HG02759 (cell line): ENCODE data around the gene DMAC2L.
"Not testable (repeated sequence)": the region's sequence is repeated elsewhere in the genome, so short reads cannot be mapped to it uniquely, and the experiment has no call there.

Experiments used
- ATAC-seq: cut with Tn5 transposase; IDR thresholded peaks from one replicate; pipeline ENCODE4 v1.9.1; 2021; ENCODE audit warnings: mild to moderate bottlenecking, moderate library complexity; ENCODE audit not compliant: unreplicated experiment

Gene DMAC2L

GRCh38 chr14:50354527-50354926 lies 42.4 kb downstream of the DMAC2L start:
- ATAC-seq = no peak

DNA sequence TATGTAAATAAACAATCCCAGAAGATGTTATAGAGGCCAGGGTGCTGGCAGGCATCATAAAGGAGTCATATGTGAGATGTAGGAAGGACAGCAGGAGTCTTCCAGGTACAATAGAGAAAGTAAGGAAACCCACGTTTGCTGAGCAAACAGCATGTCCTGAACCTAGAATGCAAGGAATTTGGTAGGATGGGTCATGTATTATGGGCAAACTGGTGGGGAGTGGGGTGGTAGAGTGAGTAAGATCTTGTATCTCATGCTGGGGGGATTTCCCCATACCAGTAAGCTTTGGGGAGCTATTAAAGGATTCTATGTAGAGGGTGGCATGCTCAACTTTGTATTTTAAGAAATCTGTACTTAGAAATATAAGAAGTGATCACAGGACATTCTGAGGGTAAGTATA lies 43.6 kb downstream of the DMAC2L start:
- ATAC-seq = no peak

GRCh38 chr14:50356283-50356682 lies 44.2 kb downstream of the DMAC2L start:
- not testable (repeated sequence) for ATAC-seq

DNA sequence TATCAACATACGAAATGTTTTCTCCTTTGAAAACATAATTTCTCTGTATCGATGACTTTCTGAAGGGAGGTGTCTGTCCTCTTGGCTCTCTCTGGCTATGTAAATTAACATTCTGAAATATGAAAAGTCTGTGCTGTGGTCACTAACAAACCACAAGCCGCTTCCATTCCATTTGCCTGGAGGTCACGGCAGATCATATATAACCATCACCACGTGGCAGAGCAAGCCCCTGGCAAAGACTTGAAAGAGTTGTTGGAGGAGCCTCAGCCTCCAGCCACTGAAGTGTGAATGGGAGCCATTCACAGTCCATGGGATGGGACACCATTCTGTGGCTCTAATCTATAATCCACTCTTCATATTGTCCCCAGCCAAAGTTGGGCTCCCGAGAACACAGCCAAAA lies 45.0 kb downstream of the DMAC2L start:
- no peak for ATAC-seq

- ATAC-seq = no peak
Observed at GRCh38 chr14:50357753-50358395, 45.8 kb downstream of the DMAC2L start.

GRCh38 chr14:50359631-50360030 lies 47.5 kb downstream of the DMAC2L start:
- ATAC-seq = no peak

DNA sequence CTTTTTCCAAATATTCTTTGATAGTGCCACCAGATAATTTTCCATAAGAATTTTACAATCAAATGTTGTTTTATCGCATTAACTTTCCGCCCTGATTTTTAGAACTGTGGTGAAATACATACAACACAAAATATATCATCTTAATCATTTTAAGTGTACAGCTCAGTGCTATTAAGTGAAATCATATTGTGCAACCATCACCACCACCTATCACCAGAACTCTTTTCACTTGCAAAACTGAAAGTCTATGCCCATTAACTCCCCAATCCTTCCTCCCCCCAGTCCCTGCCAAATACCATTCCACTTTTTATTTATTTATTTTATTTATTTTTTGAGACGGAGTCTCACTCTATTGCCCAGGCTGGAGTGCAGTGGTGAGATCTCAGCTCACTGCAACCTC lies 48.0 kb downstream of the DMAC2L start:
- no peak for ATAC-seq

DNA sequence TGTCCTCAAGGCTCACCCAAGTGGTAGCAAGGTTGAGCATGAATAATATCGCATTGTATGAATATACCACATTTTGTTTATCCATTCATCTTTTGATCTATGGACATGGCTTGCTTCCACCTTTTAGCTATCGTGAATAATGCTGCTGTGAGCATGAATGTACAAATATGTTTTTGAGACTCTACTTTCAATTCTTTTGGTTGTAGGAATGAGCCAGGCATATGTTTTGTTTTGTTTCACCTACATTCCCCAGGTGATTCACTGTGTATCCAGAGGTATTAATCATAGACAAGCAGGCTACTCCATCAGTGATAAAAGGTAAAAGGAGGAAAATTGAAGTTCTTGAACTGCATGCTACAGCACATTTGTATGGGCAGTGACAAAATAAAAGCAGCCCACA lies 48.7 kb downstream of the DMAC2L start:
- ATAC-seq = no peak

DNA sequence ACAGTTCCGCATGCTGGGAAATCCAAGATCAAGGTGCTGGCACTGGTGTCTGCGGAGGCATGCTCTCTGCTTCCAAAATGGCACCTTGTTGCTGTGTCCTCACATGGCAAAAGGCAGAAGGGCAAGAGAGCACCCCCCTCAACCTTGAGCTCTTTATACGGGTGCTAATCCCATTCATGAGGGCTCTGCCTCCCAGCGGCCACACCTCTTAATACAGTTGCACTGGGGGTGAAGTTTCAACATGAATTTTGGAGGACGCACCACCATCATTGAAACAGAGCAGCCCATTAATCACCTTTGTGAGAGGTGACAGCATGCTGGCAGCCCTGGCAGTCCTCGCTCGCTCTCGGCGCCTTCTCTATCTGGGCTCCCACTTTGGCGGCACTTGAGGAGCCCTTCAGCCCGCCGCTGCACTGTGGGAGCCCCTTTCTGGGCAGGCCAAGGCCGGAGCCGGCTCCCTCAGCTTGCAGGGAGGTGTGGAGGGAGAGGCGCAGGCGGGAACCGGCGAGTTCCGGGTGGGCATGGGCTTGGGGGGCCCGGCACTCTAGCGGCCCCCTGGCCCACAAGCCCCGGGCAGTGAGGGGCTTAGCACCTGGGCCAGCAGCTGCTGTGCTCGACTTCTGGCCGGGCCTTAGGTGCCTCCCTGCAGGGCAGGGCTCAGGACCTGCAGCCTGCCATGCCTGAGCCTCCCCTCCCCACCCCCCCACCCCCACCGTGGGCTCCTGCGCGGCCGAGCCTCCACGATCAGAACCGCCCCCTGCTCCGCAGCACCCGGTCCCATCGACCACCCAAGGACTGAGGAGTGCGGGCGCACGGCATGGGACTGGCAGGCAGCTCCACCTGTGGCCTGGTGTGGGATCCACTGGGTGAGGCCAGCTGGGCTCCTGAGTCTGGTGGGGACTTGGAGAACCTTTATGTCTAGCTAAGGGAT lies 49.6 kb downstream of the DMAC2L start:
- not testable (repeated sequence) for ATAC-seq

DNA sequence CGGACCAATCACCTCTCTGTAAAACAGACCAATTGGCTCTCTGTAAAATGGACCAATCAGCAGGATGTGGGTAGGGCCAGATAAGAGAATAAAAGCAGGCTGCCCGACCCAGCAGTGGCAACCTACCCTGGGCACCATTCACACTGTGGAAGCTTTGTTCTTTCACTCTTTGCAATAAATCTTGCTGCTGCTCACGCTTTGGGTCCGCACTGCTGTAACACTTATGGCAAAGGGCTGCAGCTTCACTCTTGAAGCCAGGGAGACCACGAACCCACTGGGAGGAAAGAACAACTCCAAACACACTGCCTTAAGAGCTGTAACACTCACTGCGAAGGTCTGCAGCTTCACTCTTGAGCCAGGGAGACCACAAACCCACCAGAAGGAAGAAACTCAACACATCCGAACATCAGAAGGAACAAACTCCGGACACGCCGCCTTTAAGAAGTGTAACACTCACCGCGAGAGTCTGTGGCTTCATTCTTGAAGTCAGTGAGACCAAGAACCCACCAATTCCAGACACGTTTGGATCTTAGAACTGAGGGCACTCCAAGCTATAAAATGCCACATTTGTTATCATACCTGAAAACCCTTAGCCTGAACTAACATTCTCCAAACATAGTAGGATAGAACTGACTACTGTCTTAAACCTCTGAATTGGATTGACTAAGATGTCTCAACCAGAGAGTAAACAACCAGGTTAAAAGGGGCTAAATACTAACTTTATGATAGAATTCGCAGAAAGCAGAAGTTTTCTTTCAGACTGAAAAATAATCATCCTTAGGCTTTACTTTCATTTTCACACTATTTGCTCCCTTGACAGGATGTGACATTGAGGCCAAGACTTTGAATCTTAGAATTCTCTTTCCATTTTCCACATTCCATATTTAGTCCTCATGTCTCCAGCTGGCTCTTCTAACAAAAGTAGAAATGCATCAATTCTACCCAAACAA lies 50.9 kb downstream of the DMAC2L start:
- peak; percentile 17 for ATAC-seq

- ATAC-seq = peak; percentile 96
Observed at GRCh38 chr14:50363714-50364111, 51.6 kb downstream of the DMAC2L start.

DNA sequence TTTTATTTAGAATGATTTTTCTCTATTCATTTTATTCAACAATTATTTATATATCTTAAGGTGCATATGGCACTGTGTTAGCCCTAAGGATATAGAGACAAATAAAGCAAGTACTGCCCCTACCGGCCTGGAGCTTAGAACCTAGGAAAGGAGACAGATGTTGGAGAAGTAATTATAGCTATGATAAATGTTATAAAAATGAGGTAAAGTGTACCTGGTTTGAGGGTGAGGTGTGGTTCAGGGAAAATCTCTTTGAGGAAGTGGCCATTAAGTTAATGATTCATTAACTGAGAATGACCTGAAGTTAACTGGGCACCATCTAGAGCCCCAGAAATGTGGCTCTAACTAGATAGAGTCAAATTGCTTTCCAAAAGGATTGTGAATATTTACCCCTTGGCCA lies 52.7 kb downstream of the DMAC2L start:
- ATAC-seq = no peak

DNA sequence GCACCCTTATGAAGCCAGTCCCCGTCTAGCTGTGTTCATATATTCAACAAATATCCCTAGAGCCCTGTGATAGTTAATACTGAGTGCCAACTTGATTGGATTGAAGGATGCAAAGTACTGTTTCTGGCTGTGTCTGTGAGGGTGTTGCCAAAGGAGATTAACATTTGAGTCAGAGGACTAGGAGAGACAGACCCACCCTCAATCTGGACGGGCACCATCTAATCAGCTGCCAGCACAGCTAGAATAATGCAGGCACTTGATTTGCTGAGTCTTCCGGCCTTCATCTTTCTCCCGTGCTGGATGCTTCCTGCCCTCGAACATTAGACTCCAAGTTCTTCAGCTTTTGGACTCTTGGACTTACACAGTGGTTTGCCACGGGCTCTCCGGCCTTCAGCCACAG lies 53.4 kb downstream of the DMAC2L start:
- ATAC-seq = not testable (repeated sequence)

DNA sequence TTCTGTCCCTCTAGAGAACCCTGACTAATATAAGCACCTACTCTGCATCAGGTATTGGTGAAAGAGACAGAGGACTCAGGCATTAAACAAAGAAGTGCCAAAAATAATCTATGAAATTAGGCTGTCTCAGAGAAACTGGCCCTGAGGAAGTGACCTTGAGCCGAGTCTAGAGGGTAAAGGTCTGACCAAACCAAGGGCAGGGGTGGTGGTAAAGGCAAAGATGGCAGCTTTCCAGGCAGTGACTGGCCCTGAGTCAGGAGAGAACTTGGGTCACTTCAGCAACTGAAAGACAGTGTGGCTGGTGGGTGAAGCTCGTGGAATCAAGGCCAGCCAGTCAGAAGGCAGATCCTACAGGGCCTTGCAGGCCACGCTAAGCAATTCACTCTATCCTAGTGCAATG lies 54.0 kb downstream of the DMAC2L start:
- ATAC-seq = no peak

DNA sequence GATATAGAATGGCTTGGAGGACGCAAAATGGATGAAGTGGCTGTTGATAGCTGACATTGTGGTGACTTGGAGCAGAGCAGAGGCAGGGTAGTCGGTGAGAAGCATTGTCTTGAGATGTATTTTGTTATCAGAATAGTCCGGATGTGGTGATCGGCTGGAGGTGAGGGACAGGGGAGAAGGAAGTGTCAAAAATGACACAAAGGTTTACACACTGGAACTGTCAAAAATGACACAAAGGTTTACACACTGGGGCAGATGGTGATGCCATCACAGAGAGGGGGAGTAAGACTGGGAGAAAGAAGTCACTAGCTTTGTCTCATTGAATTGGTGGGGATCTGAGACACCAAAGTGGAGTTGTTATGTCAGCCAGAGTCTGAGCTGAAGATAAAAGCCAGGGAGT lies 54.5 kb downstream of the DMAC2L start:
- no peak for ATAC-seq

DNA sequence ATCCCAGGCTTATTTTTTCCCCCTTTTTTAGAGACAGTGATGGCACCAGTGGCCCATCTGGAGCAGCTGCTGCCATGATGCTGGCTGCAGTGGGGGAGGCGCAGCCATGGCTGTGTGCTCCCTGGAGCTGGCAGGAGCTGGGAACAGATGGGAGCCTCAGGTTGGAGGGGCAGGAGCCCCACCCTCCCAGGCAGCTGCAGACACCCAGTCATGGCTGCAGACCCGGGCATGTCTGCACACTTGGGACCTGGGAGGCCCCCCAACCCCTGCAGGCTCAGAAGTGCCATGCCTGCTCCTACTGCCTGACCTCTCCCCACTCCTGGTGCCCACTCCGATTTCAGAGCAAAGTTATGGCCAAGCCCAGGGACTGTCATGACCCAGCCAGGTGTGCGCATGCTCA lies 59.4 kb downstream of the DMAC2L start:
- ATAC-seq = no peak

- no peak for ATAC-seq
Observed at GRCh38 chr14:50373959-50374358, 61.8 kb downstream of the DMAC2L start.

GRCh38 chr14:50375760-50376159 lies 63.6 kb downstream of the DMAC2L start:
- ATAC-seq = no peak
